ENCODE data around the gene TRIM17.

The TRIM17 gene, protein sequence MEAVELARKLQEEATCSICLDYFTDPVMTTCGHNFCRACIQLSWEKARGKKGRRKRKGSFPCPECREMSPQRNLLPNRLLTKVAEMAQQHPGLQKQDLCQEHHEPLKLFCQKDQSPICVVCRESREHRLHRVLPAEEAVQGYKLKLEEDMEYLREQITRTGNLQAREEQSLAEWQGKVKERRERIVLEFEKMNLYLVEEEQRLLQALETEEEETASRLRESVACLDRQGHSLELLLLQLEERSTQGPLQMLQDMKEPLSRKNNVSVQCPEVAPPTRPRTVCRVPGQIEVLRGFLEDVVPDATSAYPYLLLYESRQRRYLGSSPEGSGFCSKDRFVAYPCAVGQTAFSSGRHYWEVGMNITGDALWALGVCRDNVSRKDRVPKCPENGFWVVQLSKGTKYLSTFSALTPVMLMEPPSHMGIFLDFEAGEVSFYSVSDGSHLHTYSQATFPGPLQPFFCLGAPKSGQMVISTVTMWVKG

DNA sequence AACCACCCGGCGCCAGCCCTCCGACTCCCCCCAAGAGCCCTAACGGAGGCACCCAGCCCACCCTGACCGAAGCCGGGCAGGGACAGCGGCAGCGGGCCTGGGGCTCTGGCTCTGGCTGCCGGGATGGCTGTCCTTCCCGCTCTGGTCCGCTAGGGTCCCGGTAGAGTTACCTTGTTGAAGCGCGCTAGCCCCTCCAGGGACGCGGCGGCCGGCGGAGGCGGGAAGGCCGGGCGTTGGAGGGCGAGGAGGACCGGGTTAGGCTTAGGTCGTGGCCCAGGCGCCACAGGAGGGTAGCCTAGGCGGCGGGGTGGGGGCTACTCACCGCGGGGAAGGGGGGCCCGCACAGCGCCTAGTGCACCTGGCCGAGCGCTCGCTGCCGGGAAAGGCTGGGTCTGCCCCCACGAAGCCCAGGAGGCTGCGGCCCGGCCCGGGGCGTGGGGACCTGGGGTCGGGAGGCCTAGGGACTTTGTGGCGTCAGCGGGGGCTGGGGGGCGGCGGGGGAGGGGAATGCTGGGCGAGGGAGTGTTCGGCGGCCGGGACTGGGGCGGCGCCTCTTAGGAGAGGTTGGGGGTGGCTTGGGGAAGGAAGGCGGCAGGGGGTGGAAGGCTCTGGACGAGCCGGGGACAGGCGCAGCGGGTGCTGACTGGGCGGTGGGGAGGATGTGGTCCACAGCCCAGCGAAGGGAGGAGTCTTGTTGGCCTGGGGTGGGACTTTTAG lies at the start of gene TRIM17:
Gene TRIM17, minus strand, starts transcription at position 645 of the 717 bp plus-strand sequence. CDS start 1,789 bp downstream, outside the sequence.
- no peak for DNase-seq (ENCODE audit: low read depth, low spot score)

GRCh38 chr1:228465571-228466146 lies 49.0 kb upstream of the TRIM17 start:
- DNase-seq (ENCODE audit: low read depth, low spot score), result no peak

- DNase-seq (ENCODE audit: low read depth, low spot score), result no peak
Observed at GRCh38 chr1:228465141-228465540, 48.5 kb upstream of the TRIM17 start.

DNA sequence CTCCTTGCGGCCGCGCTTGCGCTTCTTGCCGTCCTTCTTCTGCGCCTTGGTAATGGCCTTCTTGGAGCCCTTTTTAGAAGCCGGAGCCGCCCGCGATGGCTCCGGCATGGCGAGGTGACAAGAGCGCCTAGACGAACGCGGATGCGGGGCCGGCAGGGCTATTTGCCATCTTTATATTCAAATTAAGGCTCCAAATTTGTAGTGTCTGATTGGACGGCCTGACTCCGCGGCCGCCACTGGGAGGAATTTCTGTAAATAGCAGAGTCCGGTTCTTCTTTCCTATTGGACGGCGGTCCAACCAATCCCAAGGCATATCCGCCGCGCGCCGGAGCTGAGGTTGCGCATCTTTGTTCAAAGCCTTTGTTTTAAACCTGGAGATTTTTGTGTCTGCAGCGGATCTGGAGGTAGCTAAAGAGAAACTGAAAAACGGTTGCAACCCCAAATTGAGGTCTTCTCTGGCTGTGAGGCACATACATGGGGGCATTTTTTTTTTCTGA lies 47.9 kb upstream of the TRIM17 start:
- DNase-seq (ENCODE audit: low read depth, low spot score), result no peak

DNA sequence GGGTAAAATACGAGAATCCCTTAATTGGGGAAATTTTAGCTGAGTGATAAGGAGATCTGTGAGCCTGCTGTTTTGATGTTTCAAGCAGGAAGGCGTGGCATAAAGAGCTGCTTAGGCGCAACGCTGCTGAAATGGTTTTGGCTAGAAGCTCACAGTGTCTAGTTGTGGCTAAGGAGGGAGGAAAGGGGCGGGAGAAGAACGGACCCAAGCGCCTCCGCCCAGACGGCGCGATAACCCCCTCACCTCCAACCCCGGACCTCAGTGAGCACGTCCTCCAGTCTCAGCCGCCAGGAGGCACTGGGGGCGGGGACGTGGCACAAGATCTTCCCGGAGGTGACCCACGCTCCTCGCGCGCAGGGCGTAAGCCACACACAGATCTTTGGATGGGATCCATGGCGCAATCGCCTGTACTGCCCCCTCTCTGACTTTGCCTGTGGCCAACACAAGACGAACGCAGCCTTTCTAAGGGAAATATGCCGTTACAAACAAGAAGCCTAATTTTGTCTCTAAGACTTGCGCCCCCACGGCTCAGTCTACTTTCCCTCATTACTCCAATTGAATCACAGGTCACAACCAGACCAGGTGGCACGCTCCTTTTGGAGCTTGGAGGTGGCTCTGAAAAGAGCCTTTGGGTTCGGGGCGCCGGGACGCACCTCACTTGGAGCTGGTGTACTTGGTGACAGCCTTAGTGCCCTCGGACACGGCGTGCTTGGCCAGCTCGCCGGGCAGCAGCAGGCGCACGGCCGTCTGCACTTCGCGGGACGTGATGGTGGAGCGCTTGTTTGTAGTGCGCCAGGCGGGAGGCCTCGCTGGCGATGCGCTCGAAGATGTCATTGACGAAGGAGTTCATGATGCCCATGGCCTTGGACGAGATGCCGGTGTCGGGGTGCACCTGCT lies 47.1 kb upstream of the TRIM17 start:
- no peak for DNase-seq (ENCODE audit: low read depth, low spot score)

DNA sequence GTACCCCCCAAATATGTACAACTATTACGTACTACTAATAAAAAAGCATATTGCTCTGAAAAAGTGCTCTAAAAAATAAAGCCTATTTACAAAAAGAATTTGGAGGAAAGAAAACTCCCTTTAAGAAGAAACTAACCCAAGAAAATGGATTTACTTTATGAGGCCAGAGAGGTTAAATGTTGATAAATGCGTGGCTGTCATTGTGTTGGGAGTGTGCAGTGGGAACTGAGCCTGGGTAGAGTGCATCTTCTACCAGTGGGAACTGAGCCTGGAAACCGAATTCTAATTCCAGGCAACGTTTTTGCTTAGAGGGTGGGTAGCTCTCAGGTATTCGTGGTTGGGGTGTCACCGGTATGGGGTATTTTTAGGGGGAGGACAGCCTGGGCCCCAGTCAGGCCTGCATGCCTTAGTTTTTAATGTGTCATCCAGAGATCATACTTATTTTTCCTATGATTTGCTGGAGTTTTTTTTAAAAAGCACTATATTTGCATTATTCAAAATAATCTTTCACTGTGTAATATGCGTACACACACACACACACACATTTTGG lies 46.4 kb upstream of the TRIM17 start:
- no peak for DNase-seq (ENCODE audit: low read depth, low spot score)

DNA sequence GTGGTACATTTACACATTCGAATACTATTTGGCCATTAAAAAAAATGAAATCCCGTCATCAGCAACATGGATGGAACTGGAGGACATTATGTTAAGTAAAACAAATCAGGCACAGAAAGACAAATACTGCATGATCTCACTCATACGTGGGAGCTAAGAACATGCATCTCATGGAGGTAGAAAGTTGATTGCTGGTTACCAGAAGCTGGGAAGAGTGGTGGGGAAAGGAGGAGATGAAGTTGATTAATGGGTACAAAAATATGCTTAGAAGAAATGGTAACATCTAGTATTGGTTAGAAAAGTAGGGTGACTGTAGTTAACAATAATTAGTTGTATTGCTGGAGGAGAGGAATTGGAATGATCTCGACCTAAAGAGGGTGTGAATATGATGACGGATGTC lies 45.9 kb upstream of the TRIM17 start:
- DNase-seq (ENCODE audit: low read depth, low spot score), result no peak

DNA sequence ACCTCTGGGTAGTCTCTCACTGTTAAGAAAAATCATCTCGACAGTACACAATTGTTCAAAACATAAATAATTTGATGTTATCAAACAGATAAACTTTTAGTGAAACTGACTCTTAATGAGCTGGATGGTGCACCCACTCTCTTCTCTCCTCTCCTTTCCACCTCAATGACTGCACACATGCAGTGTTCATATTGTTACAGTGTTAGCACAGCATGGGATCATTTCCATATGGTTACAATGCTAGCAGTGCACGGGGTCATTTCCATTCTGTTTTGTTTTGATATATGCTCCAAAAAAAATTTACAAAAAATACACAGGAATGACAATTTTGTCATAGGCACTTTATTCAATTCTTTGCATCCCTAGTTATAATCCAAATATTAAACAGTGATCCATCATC lies 44.2 kb upstream of the TRIM17 start:
- no peak for DNase-seq (ENCODE audit: low read depth, low spot score)

DNA sequence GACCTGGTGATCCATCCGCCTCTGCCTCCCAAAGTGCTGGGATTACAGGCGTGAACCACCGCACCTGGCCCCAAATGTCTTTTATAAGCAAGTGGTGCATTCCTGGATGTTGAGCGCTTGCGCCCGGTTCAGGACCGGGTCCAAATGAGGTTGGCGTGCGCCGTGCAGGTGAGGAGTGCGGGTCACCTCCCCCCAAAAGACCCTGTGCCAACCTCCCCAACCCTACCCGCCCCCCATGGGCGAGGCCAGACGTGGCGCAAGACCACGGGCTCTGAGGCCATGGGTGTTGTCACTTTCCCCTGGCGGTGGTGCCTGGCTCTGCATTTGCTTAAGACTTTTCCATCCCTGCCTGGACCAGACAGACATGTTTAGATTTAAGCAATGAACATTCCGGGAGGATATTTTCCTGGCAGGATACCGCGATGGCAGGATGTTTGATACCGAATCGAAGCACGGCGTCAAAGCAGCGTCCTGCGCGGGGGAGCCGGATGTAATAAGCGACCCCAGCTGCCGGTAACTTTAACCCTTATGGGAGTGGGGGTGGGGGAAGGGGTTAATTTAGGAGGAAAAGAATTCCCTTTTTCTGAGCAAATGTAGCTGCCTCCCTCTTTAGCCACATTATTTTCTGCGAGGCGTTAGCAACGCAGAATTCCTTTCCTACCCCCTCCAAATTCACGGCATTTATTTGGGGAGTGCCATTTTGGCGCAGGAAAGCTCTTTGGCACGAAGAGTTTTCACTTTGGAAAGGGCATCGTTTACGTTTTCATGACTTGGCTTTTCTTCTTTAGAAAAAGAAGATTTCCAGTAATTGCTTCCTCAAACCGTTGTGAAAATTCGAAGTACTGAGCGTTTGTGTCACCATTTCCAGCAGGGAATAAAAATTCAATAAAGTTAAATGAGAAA lies 42.7 kb upstream of the TRIM17 start:
- no peak for DNase-seq (ENCODE audit: low read depth, low spot score)

DNA sequence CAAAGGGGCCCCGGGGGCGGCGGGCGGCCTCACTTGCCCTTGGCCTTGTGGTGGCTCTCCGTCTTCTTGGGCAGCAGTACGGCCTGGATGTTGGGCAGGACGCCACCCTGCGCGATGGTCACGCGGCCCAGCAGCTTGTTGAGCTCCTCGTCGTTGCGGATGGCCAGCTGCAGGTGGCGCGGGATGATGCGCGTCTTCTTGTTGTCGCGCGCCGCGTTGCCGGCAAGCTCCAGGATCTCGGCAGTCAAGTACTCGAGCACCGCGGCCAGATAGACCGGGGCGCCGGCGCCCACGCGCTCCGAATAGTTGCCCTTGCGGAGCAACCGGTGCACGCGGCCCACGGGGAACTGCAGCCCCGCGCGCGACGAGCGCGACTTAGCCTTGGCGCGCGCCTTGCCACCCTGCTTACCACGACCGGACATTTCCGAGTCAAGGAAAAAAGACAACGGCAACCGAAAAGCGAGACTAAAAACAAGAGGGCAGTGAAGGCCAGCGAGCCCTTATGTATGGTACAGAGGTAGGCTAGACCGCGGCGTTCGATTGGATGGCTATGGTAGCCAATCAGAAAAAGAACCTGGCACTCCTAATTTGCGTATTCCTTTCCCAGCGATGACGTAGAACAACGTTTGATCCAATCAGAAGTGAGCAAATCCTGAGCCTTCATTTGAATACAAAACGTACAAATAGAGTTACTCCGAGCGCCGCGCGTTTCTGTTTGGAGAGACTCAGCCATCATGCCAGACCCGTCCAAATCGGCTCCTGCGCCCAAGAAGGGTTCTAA lies 40.9 kb upstream of the TRIM17 start:
- DNase-seq (ENCODE audit: low read depth, low spot score), result peak; percentile 93

DNA sequence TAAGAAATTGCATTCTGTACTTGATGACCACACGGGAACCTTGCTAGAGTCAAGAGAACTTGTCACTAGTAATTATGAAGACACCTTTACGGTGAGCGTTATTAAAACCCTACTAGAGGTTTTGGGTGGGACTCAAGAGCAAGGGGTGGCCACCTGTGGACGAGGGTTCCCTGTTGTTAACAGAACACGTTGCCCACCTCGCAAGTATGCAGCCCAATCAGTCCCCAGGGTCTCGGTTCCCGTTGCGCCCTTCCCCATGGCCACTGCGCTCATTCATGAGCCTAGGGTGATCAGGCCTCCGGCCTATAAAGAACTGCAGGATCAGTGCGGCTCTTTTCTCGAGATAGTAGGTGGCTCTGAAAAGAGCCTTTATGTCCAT lies 40.3 kb upstream of the TRIM17 start:
- DNase-seq (ENCODE audit: low read depth, low spot score), result no peak

GRCh38 chr1:228456252-228457016 lies 39.8 kb upstream of the TRIM17 start:
- DNase-seq (ENCODE audit: low read depth, low spot score), result no peak

DNA sequence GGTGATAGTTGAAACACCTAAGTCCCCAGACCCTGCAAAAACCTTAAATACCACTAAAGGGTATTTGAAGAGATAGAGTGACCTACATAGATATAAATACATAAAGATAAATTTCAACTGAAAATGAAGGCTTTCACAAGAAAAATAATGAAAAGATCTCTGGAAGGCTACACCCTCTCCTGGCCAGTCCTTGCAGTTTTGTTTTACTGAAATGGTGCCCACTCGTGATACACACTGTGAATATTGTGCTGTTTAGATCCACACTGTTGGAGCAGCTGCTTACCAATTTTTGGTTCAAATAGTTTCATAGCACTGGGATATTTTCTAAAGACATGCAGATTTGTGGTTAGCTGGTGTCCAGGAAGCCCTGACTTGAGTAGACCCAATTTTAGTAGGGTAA lies 39.1 kb upstream of the TRIM17 start:
- no peak for DNase-seq (ENCODE audit: low read depth, low spot score)

DNA sequence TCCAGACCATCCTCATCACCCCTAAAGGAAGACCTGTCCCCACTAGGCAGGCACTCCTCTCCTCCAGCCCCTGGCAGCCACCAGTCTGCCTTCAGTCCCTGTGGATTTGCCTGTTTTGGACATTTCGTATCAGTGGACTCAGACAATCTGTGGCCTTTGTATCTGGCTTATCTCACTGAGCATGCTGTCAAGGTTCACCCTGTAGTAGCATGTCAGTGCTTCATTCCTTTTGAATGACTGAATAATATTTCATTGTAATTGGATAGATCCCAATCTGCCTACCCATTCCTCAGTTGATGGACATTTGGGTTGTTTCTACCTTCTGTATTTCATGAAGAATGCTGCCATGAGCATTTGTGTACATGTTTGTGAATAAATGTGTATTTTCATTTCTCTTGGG lies 37.6 kb upstream of the TRIM17 start:
- DNase-seq (ENCODE audit: low read depth, low spot score), result no peak

- no peak for DNase-seq (ENCODE audit: low read depth, low spot score)
Observed at GRCh38 chr1:228453614-228454013, 37.0 kb upstream of the TRIM17 start.

DNA sequence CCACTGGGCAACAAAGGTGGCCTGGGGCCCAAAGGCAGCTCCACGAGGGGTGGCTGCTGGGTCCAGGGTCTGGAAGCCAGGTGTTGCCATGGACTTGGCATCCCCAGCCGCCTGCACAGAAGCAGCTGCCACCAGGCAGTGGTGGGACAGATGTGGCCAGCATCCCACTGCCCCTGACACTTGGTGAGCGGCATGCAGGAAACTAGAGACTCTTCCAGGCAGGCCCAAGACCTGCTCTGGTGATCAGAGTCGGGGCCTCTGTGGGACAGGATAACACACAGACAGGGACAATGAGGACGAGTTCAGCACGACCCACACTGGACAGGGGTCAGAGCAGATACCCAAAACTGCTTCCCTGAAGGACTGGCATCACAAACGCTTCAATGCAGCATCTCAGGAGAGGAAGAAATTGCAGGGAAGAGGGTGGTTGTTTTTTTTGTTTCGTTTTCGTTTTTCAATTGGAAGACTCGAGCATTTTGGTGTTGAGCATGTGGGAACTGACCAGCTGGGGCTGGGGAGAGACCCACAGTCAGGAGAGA lies 36.4 kb upstream of the TRIM17 start:
- no peak for DNase-seq (ENCODE audit: low read depth, low spot score)

- DNase-seq (ENCODE audit: low read depth, low spot score), result no peak
Observed at GRCh38 chr1:228452194-228453021, 35.7 kb upstream of the TRIM17 start.
